A549 treated with CpdA at 1 μM for 4 hours (cell line): ENCODE results near the gene XIAP. TPM values are rescaled to one million over a fixed set of nuclear protein-coding genes. Genes with fewer than 3 reads are reported as not detected.

Source experiments
- total RNA-seq: library from RNA; stranded (reverse); fragments of 200-300 nt; extraction: Qiagen RNA extraction; gene quantifications from 5 replicates; pipeline ENCODE4 v1.2.3, GENCODE V29; 2022; ENCODE audit warnings: low read depth

The XIAP gene
- total RNA-seq: 22.5 to 42.3 TPM (median 27.7 TPM) in 5 replicates

GRCh38 chrX:123859846-123860838, at the start of gene XIAP:
TSS of gene XIAP (plus strand) at chrX:123860053. CDS start at chrX:123885663, 25,610 bp downstream.

GRCh38 chrX:123961268-123962005, 101.6 kb downstream of the XIAP start, which contains the start of gene STAG2:
TSS of gene STAG2 (plus strand) at chrX:123961706. CDS start at chrX:124022628, 60,922 bp downstream.

Other genes starting within 250 kb of the XIAP start
- 33.8 to 44.0 TPM (median 36.6 TPM) in 5 replicates for gene THOC2, start 127.0 kb upstream of the XIAP start, total RNA-seq
- gene STAG2, start 101.7 kb downstream of the XIAP start, total RNA-seq: 28.2 to 41.9 TPM (median 35.8 TPM) in 5 replicates